GM23248 (cell line): ENCODE results near the gene CLPTM1. TPM values are rescaled to one million over a fixed set of nuclear protein-coding genes. Genes with fewer than 3 reads are reported as not detected.
"Not testable (repeated sequence)": the region's sequence is repeated elsewhere in the genome, so short reads cannot be mapped to it uniquely, and the experiment has no call there.

Source experiments
- DNase-seq: peaks from one replicate; pipeline ENCODE4 v3.0.0-alpha.2; 2015
- H2AFZ ChIP-seq: fragments of 200-600 bp; sonication (generic); 2 replicates; pipeline ENCODE4 v1.6.1; 2016; ENCODE audit warnings: antibody characterized with exemption
- H3F3A ChIP-seq: fragments of 200-600 bp; sonication (generic); 2 replicates; pipeline ENCODE4 v1.6.1; 2016; ENCODE audit warnings: mild to moderate bottlenecking, antibody characterized with exemption, mixed run types; ENCODE audit not compliant: insufficient read depth
- H3K27ac ChIP-seq: fragments of 200-600 bp; sonication (generic); 2 replicates; pipeline ENCODE4 v1.5.1; 2016; ENCODE audit warnings: mild to moderate bottlenecking
- H3K27me3 ChIP-seq: fragments of 200-600 bp; sonication (generic); replicated peaks from 2 replicates; pipeline ENCODE4 v1.6.1; 2016; ENCODE audit warnings: mild to moderate bottlenecking; ENCODE audit not compliant: insufficient read depth
- H3K36me3 ChIP-seq: fragments of 200-600 bp; sonication (generic); 2 replicates; pipeline ENCODE4 v1.6.1; 2016; ENCODE audit warnings: low read depth, mild to moderate bottlenecking
- H3K4me1 ChIP-seq: fragments of 200-600 bp; sonication (generic); 2 replicates; pipeline ENCODE4 v1.6.1; 2016; ENCODE audit warnings: mild to moderate bottlenecking; ENCODE audit not compliant: insufficient read depth
- H3K4me2 ChIP-seq: fragments of 200-600 bp; sonication (generic); one replicate; pipeline ENCODE4 v1.6.1; 2016; ENCODE audit warnings: mild to moderate bottlenecking; ENCODE audit not compliant: unreplicated experiment
- H3K4me3 ChIP-seq: fragments of 200-600 bp; sonication (generic); 2 replicates; pipeline ENCODE4 v1.5.1; 2016; ENCODE audit warnings: mild to moderate bottlenecking
- H3K79me2 ChIP-seq: fragments of 200-600 bp; sonication (generic); 2 replicates; pipeline ENCODE4 v1.6.1; 2016; ENCODE audit warnings: mild to moderate bottlenecking; ENCODE audit not compliant: insufficient read depth
- H3K9ac ChIP-seq: fragments of 200-600 bp; sonication (generic); 2 replicates; pipeline ENCODE4 v1.6.1; 2016; ENCODE audit warnings: mild to moderate bottlenecking
- H3K9me2 ChIP-seq: fragments of 200-600 bp; sonication (generic); 2 replicates; pipeline ENCODE4 v1.6.1; 2016; ENCODE audit warnings: mixed run types, mild to moderate bottlenecking, moderate library complexity; ENCODE audit not compliant: insufficient read depth
- H3K9me3 ChIP-seq: fragments of 200-600 bp; sonication (generic); one replicate; pipeline ENCODE4 v1.6.1; 2017; ENCODE audit warnings: low read depth
- H4K20me1 ChIP-seq: fragments of 200-600 bp; sonication (generic); 2 replicates; pipeline ENCODE4 v1.6.0; 2016; ENCODE audit not compliant: insufficient read depth
- EZH2 ChIP-seq: fragments of 200-600 bp; sonication (generic); IDR thresholded peaks from 2 replicates; pipeline ENCODE4 v1.6.1; 2018; ENCODE audit warnings: antibody characterized with exemption, mild to moderate bottlenecking; ENCODE audit not compliant: insufficient read depth, poor library complexity, severe bottlenecking
- EZH2phosphoT487 ChIP-seq: fragments of 200-600 bp; sonication (generic); IDR thresholded peaks from 2 replicates; pipeline ENCODE4 v1.6.1; 2018; ENCODE audit warnings: antibody characterized with exemption, moderate library complexity, mild to moderate bottlenecking, low read depth; ENCODE audit not compliant: insufficient read depth
- WGBS, 2 experiments: methylation state at CpG; one replicate each; pipeline ENCODE4 v1.1.6; 2015 to 2017; ENCODE audit warnings: low lambda C conversion rate in 2 of 2, low coverage in 1 of 2; ENCODE audit errors: missing lambda C conversion rate in 2 of 2; 5-methylcytosine and 5-hydroxymethylcytosine counted together
- in situ Hi-C: fragments of 300-500 bp; cut with MboI; formaldehyde crosslinking; loops from 2 replicates; pipeline ENCODE4 v1.15.0; 2020
- polyA plus RNA-seq: library from polyadenylated mRNA; unstranded; fragments of >200 nt; fragmentation: Nextera tagmentation; extraction: Ambion mirVana; gene quantifications from 2 replicates; pipeline ENCODE4 v1.2.1, GENCODE V29; 2016
- total RNA-seq: library from RNA; depleted of rRNA; stranded (reverse); fragments of >200 nt; shearing (Covaris generic); gene quantifications from 2 replicates; pipeline ENCODE4 v1.2.3, GENCODE V29; 2014

The CLPTM1 gene
- total and polyA plus RNA-seq, 2 experiments from 2014 or later: 40.5 to 103 TPM

DNA sequence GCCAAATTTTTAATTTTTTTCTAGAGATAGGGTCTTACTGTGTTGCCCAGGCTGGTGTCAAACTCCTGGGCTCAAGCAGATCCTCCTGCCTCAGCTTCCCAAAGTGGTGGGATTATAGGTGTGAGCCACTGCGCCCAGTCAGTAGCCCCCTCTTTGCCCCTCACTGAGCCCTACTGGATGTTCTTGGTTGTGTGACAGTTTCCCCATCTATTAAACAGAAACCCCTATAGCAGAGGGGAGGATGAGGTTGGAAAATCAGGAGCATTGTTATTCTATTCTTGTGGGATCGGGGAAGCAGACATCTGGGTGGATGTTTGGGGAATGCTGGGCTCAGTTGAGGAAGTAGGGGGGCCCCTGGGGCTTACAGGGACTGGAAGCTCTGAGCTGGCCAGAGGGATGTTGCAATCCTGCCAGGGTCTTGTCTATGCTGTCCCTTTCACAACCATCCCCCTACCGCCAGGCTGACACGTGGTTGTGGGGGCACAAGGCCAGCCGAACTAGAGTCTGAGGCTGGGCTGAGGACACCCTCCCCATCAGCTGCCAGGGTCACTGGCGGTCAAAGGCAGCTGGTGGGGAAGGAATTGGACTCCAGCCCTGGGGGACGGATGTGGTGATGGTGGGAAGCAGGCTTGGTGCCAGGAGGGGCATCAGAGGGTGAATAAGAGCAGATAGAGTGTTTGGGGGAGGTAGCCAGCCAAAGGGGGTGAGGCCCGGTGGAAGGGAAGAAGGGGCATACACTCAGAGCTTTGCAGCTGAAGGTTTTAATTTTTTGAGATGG, 29.9 kb upstream of the CLPTM1 start:
- Histone ChIP-seq H2AFZ (peak overlapping the region; percentile 14; the same call in 1 of the 2 replicates), H3K9ac (no peak overlapping the region), H3K9me3 (no peaks in the 10 kb centered on the region), H3K27ac (no peak overlapping the region), H3K4me3 (no peak overlapping the region), H3K36me3 (no peaks in the 10 kb centered on the region), H3K4me1 (peaks cover 9% of the 10 kb centered on the region), H3K27me3 (no peaks in the 10 kb centered on the region), H3F3A (no peaks in the 10 kb centered on the region), H3K9me2 (no peaks in the 10 kb centered on the region), H4K20me1 (no peaks in the 10 kb centered on the region), H3K79me2 (no peaks in the 10 kb centered on the region), H3K4me2 (no peak overlapping the region)
- 48 to 51% methylated on average over 7 to 8 of the region's 8 CpGs for WGBS, 2 experiments
- DNase-seq: peak; percentile 44
- in situ Hi-C loops: no loop called here
- TF ChIP-seq EZH2phosphoT487 (no peak), EZH2 (no peak)

DNA sequence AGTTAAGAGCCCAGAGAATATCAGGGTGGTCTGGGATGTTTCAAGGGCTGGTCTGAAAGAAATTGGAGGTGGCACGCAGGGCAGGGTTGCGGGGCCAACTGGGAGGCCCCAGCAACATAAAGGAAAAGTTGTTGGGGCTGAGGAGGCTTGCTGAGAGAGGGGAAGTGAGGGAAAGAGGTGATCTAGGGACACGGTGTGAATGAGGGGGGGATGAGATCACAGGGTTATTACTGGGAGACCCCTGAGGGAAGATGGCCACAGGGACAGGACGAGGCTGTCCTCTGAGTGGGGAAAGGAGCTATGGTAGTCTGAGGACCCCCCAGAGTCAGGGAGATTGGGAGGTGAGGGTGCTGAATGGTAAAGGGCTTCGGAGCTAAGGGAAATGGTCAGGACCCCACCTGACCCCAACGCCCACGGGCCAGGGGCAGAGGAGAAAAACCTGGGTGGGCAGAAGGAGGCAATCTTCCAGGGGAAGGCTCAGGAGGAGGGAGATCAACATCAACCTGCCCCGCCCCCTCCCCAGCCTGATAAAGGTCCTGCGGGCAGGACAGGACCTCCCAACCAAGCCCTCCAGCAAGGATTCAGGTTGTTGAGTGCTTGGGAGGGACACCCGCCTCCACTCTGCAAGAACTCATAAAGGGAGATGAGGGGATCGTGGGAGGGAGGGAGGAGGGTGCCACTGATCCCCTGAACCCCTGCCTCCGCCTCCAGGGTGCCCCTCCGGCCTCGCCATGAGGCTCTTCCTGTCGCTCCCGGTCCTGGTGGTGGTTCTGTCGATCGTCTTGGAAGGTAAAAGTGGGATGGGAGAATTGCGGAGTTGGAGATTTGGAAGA, 28.7 kb upstream of the CLPTM1 start:
- H3K4me3 ChIP-seq: 0 out of 2 replicates have a peak overlapping the region, but pooled peaks have one; percentile 36
- H3K79me2 ChIP-seq, H3F3A ChIP-seq, H3K9me3 ChIP-seq, in situ Hi-C loops, H3K9me2 ChIP-seq, H3K27ac ChIP-seq, H3K27me3 ChIP-seq, H3K4me1 ChIP-seq, H4K20me1 ChIP-seq, H3K36me3 ChIP-seq, H3K9ac ChIP-seq, DNase-seq: not testable (repeated sequence)
- H3K4me2 ChIP-seq: peak overlapping the region; percentile 44
- H2AFZ ChIP-seq: peak overlapping the region; percentile 59; the same call in 1 of the 2 replicates
- WGBS, 2 experiments: 44 to 56% methylated on average over 9 to 18 of the region's 19 CpGs

DNA sequence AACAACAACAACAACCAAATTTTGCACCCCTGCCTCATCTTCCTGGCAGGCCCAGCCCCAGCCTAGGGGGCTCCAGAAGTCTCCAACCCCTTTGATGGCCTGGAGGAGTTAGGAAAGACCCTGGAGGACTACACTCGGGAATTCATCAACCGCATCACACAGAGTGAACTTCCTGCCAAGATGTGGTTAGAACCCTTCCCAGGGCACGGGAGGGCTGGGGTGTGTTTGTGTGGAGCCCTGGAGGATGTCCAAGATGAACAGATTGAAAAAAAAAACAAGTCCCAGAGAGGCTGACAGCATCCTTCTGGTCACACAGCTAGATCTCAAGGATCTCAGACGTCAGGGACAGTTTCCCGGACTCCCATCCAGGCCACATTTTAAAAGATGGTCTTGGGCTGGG, 27.4 kb upstream of the CLPTM1 start:
- in situ Hi-C loops: no loop called here
- Histone ChIP-seq H4K20me1 (no peaks in the 10 kb centered on the region), H3K9me2 (no peaks in the 10 kb centered on the region), H3K9ac (no peak overlapping the region), H3K27me3 (no peaks in the 10 kb centered on the region), H3K4me3 (no peak overlapping the region), H3K9me3 (no peaks in the 10 kb centered on the region), H3K79me2 (no peaks in the 10 kb centered on the region), H3K4me1 (peaks cover 9% of the 10 kb centered on the region), H3F3A (no peaks in the 10 kb centered on the region), H2AFZ (peak overlapping the region; percentile 59; the same call in 1 of the 2 replicates), H3K36me3 (no peaks in the 10 kb centered on the region), H3K27ac (no peak overlapping the region), H3K4me2 (no peak overlapping the region)
- WGBS, 2 experiments: 22 to 25% methylated on average over 5 of the region's 5 CpGs
- peak; percentile 27 for DNase-seq
- no peak for TF ChIP-seq EZH2
- no peak for TF ChIP-seq EZH2phosphoT487

DNA sequence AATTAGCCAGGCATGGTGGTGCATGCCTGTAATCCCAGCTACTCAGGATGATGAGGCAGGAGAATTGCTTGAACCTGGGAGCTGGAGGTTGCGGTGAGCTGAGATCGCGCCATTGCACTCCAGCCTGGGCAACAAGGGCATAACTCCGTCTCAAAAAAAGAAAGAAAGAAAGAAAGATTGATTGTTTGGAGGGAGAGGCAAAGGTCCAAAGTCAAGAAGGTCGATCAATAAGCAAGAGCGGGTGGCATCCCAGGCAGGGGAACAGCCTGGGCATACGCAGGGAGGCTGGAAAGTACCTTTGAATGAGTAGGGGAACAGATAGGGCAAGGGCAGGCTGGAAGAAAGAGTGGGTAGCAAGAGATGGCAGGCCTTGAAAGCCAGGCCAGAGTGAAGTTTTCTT, 25.1 kb upstream of the CLPTM1 start:
- H3K79me2 ChIP-seq: no peaks in the 10 kb centered on the region
- peaks cover 9% of the 10 kb centered on the region for H3K4me1 ChIP-seq
- no peaks in the 10 kb centered on the region for H3F3A ChIP-seq
- H3K4me2 ChIP-seq: no peak overlapping the region
- H3K9me3 ChIP-seq: no peaks in the 10 kb centered on the region
- TF ChIP-seq EZH2phosphoT487: no peak
- no peak for TF ChIP-seq EZH2
- in situ Hi-C loops: no loop called here
- no peaks in the 10 kb centered on the region for H4K20me1 ChIP-seq
- no peaks in the 10 kb centered on the region for H3K9me2 ChIP-seq
- no peaks in the 10 kb centered on the region for H3K27me3 ChIP-seq
- no peak overlapping the region for H3K9ac ChIP-seq
- no peak overlapping the region for H3K4me3 ChIP-seq
- no peak overlapping the region for H3K27ac ChIP-seq
- H3K36me3 ChIP-seq: no peaks in the 10 kb centered on the region
- DNase-seq: no peak
- WGBS, 2 experiments: 78 to 80% methylated on average over 7 of the region's 7 CpGs
- no peak overlapping the region for H2AFZ ChIP-seq
